ENCODE measurements around the gene NAALAD2.
A peak's percentile ranks its signal among the peaks of the same experiment; 100 is the strongest.
"Not testable (repeated sequence)": the region's sequence is repeated elsewhere in the genome, so short reads cannot be mapped to it uniquely, and the experiment has no call there.

Gene NAALAD2

DNA sequence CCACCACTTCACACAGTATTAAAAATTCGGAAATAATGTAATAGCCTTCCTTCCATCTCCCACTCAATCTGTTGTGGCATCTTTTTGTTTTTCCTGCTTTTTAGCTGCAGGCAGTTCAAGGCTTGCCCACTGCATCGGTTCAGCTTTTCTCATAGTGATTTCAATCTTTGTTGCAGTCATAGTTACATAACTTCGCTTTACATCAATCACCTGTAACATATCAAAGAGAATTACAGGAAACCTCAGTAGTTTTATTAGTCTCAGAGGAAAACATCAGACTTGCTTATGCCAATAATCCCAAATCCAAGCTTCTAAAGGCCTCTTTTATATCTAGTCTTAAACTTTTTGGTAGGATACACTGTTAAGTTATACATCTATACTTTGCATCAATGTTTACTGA is 67.9 kb downstream of the NAALAD2 start:
- DNase-seq (ENCODE audit: insufficient read length, low spot score) = no peak
- FAIRE-seq = no peak
- TF ChIP-seq, protein P1, sequence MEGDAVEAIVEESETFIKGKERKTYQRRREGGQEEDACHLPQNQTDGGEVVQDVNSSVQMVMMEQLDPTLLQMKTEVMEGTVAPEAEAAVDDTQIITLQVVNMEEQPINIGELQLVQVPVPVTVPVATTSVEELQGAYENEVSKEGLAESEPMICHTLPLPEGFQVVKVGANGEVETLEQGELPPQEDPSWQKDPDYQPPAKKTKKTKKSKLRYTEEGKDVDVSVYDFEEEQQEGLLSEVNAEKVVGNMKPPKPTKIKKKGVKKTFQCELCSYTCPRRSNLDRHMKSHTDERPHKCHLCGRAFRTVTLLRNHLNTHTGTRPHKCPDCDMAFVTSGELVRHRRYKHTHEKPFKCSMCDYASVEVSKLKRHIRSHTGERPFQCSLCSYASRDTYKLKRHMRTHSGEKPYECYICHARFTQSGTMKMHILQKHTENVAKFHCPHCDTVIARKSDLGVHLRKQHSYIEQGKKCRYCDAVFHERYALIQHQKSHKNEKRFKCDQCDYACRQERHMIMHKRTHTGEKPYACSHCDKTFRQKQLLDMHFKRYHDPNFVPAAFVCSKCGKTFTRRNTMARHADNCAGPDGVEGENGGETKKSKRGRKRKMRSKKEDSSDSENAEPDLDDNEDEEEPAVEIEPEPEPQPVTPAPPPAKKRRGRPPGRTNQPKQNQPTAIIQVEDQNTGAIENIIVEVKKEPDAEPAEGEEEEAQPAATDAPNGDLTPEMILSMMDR (IDR thresholded peaks at IDR 0.05; ENCODE audit: insufficient read depth, missing control alignments) = no peak

DNA sequence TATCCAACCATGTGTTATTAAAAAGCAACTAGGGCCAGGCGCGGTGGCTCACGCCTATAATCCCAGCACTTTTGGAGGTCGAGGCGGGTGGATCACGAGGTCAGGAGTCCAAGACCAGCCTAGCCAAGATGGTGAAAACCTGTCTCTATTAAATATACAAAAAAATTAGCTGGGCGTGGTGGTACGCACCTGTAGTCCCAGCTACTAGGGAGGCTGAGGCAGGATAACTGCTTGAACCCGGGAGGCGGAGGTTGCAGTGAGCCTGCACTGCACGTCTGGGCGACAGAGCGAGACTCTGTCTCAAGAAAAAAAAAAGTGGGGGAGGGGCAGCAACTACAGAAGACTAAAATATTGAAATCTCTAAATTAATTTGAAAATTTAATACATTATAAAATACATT is 69.9 kb downstream of the NAALAD2 start:
- no peak for FAIRE-seq
- TF ChIP-seq, protein P1 (IDR thresholded peaks at IDR 0.05; ENCODE audit: insufficient read depth, missing control alignments) = no peak
- no peak for DNase-seq (ENCODE audit: insufficient read length, low spot score)

DNA sequence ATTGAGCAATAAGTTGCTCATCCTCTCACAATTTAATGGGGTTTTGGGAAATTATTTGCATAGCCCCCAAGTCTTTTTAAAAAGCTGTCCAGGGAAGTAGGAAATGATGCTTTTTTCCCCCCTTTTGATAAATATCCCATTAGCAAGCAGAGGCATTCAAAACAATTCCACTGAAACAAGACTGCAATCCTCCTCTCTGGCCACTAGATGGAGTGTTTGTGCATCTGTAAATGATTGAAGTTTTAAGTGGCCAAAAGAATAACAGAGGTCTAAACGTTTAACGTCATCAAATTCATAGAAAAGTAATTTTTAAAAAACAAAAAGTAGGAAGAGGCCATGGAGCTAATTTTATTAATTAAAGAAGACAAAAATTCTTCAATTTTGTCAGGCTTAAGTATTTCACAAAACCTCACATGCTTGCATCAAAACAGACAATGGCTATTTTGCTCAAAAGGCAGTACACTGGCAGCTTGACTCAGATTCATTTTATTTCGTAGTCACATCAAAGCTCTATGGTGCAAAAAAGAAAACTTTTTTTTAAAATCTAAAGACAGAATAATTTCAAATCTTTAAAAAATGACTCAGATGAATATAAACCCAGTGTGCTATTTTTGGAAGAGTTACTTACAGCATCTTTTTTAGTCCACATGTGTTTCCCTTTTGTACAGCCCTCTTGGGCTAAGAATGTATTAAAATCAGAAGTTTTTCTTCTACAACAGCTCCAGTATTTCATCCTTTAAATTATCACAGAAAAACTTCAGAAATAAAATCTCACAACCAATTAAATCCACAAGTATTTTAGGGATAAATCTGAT is 70.6 kb downstream of the NAALAD2 start:
- DNase-seq (ENCODE audit: insufficient read length, low spot score) = no peak
- TF ChIP-seq, protein P1 (IDR thresholded peaks at IDR 0.05; ENCODE audit: insufficient read depth, missing control alignments) = peak; percentile 84
- FAIRE-seq = peak; percentile 80

DNA sequence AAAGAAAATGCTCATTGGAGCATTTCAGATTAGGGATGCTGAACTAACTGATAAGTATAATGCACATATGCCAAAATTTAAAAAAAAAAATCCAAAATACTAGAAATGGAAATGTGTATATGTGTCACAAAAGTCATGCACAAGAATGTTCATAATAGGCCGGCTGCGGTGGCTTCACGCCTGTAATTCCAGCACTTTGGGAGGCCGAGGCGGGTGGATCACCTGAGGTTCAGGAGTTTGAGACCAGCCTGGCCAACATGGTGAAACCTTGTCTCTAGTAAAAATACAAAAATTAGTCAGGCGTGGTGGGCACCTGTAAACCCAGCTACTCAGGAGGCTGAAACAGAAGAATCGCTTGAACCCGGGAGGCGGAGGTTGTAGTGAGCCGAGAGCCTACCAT is 73.5 kb downstream of the NAALAD2 start:
- not testable (repeated sequence) for FAIRE-seq; DNase-seq (ENCODE audit: insufficient read length, low spot score)

DNA sequence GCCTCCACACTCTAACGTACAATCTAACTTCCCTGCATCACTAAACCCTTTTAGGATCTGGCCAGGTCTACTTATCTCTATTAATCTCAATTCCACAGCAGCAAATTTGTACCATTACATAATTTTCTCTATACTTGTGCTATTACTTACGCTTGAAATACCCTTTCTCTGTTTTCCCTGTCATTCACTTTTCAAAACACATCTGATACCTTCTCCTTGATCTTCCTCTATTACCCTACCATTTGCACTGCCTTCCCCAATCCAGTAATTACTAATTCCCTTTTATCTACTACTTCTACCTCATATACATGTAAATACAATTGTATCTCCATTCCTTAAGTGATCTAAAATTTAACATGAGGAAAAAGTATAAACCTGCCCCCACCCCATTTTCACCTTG is 74.4 kb downstream of the NAALAD2 start:
- DNase-seq (ENCODE audit: insufficient read length, low spot score) (no peak), FAIRE-seq (no peak)
- TF ChIP-seq, protein P1 (IDR thresholded peaks at IDR 0.05; ENCODE audit: insufficient read depth, missing control alignments) = no peak

DNA sequence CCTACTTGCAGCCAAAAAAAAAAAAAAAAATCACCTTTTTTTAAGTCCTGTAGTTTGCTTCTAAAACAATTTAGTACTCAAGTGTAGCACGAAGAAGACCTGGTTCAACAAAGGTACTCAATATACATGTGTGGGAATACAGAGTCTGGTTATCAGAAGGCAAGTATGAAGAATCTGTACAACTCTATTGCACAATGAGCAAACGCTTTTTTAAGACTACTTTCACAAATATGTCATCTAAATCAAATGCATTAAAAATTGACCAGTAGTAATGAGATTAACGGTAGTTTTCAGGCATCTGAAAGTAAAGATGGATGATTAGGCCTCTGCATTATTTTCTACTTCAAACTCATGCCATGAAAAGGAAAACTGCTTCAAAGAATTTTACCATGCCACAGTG is 78.9 kb downstream of the NAALAD2 start:
- no peak for FAIRE-seq
- no peak for DNase-seq (ENCODE audit: insufficient read length, low spot score)
- TF ChIP-seq, protein P1 (IDR thresholded peaks at IDR 0.05; ENCODE audit: insufficient read depth, missing control alignments) = no peak

- TF ChIP-seq, protein P1 (IDR thresholded peaks at IDR 0.05; ENCODE audit: insufficient read depth, missing control alignments) = no peak
- FAIRE-seq = no peak
- no peak for DNase-seq (ENCODE audit: insufficient read length, low spot score)
Observed at GRCh38 chr11:90216611-90217010, 82.1 kb downstream of the NAALAD2 start.

All from D721Med (cell line).